ENCODE results near the gene ALDH2.

DNA sequence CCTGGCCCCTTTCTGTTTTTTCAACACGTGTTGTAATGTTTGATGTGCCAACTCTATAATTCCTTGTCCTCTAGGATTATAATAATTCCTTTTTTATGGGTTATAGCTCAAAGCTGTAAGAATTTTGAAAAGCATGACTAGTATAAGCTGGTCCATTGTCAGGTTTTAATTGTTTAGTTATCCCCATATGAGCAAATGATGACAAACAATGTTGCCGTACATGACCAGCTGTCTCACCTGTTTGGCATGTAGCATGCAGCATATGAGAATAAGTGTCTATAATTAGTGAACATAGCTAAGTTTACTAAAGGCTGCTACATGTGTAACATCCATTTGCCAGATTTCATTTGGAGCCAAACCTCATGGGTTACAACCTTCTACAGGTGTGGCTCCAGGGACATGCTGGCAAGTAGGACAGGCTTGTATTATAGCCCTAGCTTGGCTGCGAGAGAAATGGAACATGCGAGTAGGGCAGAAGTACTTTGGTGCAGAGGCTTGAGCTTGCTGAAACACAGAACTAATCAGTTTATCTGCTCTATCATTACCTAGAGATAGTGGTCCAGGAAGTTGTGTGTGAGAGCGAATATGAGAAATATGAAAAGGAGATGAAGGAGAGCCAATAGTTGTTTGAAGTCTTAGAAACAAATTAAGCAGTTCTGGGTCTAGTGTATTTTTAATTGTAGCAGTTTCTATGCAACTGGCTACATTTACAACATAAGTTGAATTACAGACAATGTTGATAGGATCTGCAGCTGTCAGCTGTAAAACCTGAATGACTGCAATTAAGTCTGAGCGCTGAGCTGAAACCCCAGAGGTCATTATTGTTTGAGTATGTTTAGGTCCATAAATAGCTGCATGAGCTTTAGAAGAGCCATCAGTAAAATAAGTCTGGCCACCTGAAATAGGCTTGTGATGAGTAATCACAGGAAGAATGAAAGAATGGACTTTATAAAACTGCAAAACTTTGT is 52.7 kb downstream of the ALDH2 start:
- TF ChIP-seq EZH2 (IDR thresholded peaks at IDR 0.05; ENCODE audit: insufficient read depth, poor library complexity, severe bottlenecking), result no peak
- TF ChIP-seq EZH2phosphoT487 (IDR thresholded peaks at IDR 0.05; ENCODE audit: insufficient read depth, low read depth), result no peak

All from GM23248 (cell line).